ENCODE results near the gene HSPG2. TPM values are rescaled to one million over a fixed set of nuclear protein-coding genes. Genes with fewer than 3 reads are reported as not detected.

Gene HSPG2
- total RNA-seq, 1 experiment from 2014 or later = 171 TPM

DNA sequence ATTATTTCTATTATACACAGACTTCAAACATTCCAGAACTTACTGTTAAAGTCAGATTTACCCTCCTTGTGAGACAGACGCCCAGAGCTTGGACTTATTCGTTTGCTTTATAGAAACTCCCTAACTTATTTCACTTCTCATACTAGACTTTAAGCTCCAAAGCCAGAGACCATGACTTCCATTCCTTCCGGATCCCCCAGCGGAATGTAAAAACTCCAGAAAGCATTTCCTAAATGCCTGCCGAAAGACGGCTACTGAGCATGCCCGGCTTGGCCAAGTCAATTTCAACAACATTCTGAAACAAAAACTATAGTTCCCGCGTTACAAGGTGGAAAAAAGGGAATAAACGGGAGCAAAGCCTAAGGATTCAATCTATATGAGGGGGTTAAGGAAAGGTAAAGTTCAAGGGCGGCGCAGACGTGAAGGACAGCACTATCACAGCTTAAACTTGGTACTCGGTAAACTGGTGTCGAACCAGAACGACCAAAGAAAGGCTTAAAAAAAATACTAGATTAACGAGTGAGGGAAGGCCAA, 155.2 kb downstream of the HSPG2 start:
- in situ Hi-C loops (cut with HindIII; ENCODE audit: low pct_unique_long_range_greater_than_20kb, low sequenced_read_pairs) (no loop called here), intact Hi-C loops (cut with micrococcal nuclease; ENCODE audit: unreplicated experiment) (no loop called here)
- Histone ChIP-seq H3K27ac (ENCODE audit: low read length) (peak overlapping the region; percentile 94), H3K9me3 (ENCODE audit: control insufficient read depth, insufficient read depth, low read depth, low read length) (no peaks in the 10 kb centered on the region), H3K27me3 (ENCODE audit: control insufficient read depth, insufficient read depth, low read length) (no peaks in the 10 kb centered on the region), H3K4me3 (ENCODE audit: low read depth in 2 of 2, low read length in 2 of 2) (peak overlapping the region; percentile 74 to 99), H3K36me3 (ENCODE audit: control insufficient read depth, insufficient read depth, low read length) (no peaks in the 10 kb centered on the region), H3K4me1 (ENCODE audit: control insufficient read depth, insufficient read depth, low read length) (peaks cover 10% of the 10 kb centered on the region)
- no peak for DNase-seq (ENCODE audit: low read depth, low spot score)
- TF ChIP-seq POLR2AphosphoS5 (IDR thresholded peaks at IDR 0.05; ENCODE audit: low read depth, low read length) (no peak), SIN3A (IDR thresholded peaks at IDR 0.05; ENCODE audit: borderline replicate concordance, insufficient read depth, low read depth, low read length) (0 out of 2 replicates have a peak, but pooled peaks have one; percentile 46)
- BruUV-seq (replicated peaks) = no TSS peak
- CTCF ChIA-PET = interaction anchor here (0.5 to 0.7 kb wide), 2 partner anchors 28 to 30 kb away, joined by 3 read pairs; no protein-coding TSS in a partner anchor
- POLR2A ChIA-PET = no interaction called here
- no peak for ATAC-seq

DNA sequence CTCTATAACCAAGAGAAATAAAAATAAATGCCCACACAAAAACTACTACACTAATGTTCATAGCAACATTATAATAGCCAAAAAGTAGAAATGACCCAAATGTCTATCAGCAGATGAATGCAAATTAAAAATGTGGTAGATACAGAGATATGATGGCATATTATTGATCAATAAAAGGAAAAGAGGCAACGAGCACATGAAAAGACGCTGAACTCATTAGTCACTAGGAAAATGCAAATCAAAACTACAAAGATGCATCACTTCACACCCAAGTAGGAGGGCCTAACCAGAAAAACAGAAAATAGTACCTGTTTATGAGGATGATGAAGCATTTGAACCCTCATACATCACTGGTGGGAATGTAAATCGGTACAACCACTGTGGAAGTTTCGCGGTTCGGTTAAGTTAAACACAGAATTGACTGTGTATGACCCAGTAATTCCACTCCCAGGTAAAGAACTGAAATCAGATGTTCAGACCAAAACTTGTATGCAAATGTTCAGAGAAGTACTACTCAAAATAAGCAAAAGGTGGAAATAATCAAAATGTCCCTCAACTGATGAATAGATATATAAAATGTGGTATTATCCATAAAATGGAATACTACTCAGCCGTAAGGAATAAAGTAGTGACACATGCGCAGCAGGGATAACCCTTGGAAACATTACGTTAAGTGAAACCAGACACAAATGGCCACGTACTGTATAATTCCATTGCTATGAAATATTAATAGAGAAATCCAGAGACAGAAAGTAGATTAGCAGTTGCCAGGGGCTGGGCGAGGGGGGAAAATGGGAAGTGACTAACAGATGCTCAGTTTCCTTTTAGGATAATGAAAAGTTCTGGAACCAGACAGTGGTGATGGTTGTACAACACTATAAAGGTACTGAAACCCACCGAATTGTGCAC, 157.2 kb downstream of the HSPG2 start:
- DNase-seq (ENCODE audit: low read depth, low spot score) (no peak), ATAC-seq (no peak)
- TF ChIP-seq, protein P1, sequence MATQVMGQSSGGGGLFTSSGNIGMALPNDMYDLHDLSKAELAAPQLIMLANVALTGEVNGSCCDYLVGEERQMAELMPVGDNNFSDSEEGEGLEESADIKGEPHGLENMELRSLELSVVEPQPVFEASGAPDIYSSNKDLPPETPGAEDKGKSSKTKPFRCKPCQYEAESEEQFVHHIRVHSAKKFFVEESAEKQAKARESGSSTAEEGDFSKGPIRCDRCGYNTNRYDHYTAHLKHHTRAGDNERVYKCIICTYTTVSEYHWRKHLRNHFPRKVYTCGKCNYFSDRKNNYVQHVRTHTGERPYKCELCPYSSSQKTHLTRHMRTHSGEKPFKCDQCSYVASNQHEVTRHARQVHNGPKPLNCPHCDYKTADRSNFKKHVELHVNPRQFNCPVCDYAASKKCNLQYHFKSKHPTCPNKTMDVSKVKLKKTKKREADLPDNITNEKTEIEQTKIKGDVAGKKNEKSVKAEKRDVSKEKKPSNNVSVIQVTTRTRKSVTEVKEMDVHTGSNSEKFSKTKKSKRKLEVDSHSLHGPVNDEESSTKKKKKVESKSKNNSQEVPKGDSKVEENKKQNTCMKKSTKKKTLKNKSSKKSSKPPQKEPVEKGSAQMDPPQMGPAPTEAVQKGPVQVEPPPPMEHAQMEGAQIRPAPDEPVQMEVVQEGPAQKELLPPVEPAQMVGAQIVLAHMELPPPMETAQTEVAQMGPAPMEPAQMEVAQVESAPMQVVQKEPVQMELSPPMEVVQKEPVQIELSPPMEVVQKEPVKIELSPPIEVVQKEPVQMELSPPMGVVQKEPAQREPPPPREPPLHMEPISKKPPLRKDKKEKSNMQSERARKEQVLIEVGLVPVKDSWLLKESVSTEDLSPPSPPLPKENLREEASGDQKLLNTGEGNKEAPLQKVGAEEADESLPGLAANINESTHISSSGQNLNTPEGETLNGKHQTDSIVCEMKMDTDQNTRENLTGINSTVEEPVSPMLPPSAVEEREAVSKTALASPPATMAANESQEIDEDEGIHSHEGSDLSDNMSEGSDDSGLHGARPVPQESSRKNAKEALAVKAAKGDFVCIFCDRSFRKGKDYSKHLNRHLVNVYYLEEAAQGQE (IDR thresholded peaks at IDR 0.05; ENCODE audit: insufficient read depth in 1 of 2, low read depth in 2 of 2, low read length in 1 of 2) = no peak
- TF ChIP-seq SIN3A (IDR thresholded peaks at IDR 0.05; ENCODE audit: borderline replicate concordance, insufficient read depth, low read depth, low read length) (no peak), TCF7L2 (IDR thresholded peaks at IDR 0.05; ENCODE audit: low read depth, low read length) (no peak), POLR2AphosphoS5 (IDR thresholded peaks at IDR 0.05; ENCODE audit: low read depth, low read length) (no peak)
- TF ChIP-seq, protein P2, sequence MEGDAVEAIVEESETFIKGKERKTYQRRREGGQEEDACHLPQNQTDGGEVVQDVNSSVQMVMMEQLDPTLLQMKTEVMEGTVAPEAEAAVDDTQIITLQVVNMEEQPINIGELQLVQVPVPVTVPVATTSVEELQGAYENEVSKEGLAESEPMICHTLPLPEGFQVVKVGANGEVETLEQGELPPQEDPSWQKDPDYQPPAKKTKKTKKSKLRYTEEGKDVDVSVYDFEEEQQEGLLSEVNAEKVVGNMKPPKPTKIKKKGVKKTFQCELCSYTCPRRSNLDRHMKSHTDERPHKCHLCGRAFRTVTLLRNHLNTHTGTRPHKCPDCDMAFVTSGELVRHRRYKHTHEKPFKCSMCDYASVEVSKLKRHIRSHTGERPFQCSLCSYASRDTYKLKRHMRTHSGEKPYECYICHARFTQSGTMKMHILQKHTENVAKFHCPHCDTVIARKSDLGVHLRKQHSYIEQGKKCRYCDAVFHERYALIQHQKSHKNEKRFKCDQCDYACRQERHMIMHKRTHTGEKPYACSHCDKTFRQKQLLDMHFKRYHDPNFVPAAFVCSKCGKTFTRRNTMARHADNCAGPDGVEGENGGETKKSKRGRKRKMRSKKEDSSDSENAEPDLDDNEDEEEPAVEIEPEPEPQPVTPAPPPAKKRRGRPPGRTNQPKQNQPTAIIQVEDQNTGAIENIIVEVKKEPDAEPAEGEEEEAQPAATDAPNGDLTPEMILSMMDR (IDR thresholded peaks at IDR 0.05) = no peak
- H3K36me3 ChIP-seq (ENCODE audit: control insufficient read depth, insufficient read depth, low read length) = no peaks in the 10 kb centered on the region
- CTCF ChIA-PET = no interaction called here
- H3K9me3 ChIP-seq (ENCODE audit: control insufficient read depth, insufficient read depth, low read depth, low read length) = no peaks in the 10 kb centered on the region
- H3K4me3 ChIP-seq (ENCODE audit: low read depth in 2 of 2, low read length in 2 of 2) = peak overlapping the region in 1 of 2 experiments; percentile 74; a peak in 1 of 4 replicates
- intact Hi-C loops (cut with micrococcal nuclease; ENCODE audit: unreplicated experiment) (no loop called here), in situ Hi-C loops (cut with HindIII; ENCODE audit: low pct_unique_long_range_greater_than_20kb, low sequenced_read_pairs) (no loop called here)
- H3K27me3 ChIP-seq (ENCODE audit: control insufficient read depth, insufficient read depth, low read length) = no peaks in the 10 kb centered on the region
- TSS peak; percentile 38 for BruUV-seq (replicated peaks)
- peaks cover 20% of the 10 kb centered on the region for H3K4me1 ChIP-seq (ENCODE audit: control insufficient read depth, insufficient read depth, low read length)
- H3K27ac ChIP-seq (ENCODE audit: low read length) = peak overlapping the region; percentile 58
- POLR2A ChIA-PET = no interaction called here

DNA sequence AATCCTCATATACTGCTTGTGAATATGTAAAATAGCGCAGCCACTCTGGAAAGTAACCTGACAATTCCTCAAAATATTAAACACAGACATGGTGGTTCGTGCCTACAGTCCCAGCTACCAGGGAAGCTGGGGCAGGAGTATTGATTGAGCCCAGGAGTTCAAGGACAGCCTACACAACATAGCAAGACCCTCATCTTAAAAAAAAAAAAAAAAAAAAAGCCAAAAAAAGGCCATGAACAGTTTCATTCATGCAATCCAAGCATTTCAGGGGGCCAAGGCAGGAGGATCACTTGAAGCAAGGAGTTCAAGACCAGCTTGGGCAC, 158.7 kb downstream of the HSPG2 start:
- CTCF ChIA-PET = no interaction called here
- no peak for DNase-seq (ENCODE audit: low read depth, low spot score)
- Histone ChIP-seq H3K4me1 (ENCODE audit: control insufficient read depth, insufficient read depth, low read length) (peaks cover 15% of the 10 kb centered on the region), H3K27ac (ENCODE audit: low read length) (no peak overlapping the region), H3K36me3 (ENCODE audit: control insufficient read depth, insufficient read depth, low read length) (no peaks in the 10 kb centered on the region), H3K4me3 (ENCODE audit: low read depth in 2 of 2, low read length in 2 of 2) (no peak overlapping the region), H3K27me3 (ENCODE audit: control insufficient read depth, insufficient read depth, low read length) (no peaks in the 10 kb centered on the region), H3K9me3 (ENCODE audit: control insufficient read depth, insufficient read depth, low read depth, low read length) (no peaks in the 10 kb centered on the region)
- POLR2A ChIA-PET = no interaction called here
- no peak for TF ChIP-seq SIN3A (IDR thresholded peaks at IDR 0.05; ENCODE audit: borderline replicate concordance, insufficient read depth, low read depth, low read length)
- TF ChIP-seq POLR2AphosphoS5 (IDR thresholded peaks at IDR 0.05; ENCODE audit: low read depth, low read length) = no peak
- TF ChIP-seq TCF7L2 (IDR thresholded peaks at IDR 0.05; ENCODE audit: low read depth, low read length) = no peak
- TF ChIP-seq, protein P1 (IDR thresholded peaks at IDR 0.05; ENCODE audit: insufficient read depth in 1 of 2, low read depth in 2 of 2, low read length in 1 of 2) = no peak
- TF ChIP-seq, protein P2 (IDR thresholded peaks at IDR 0.05) = no peak
- intact Hi-C loops (cut with micrococcal nuclease; ENCODE audit: unreplicated experiment) = no loop called here
- BruUV-seq (replicated peaks) = no TSS peak
- in situ Hi-C loops (cut with HindIII; ENCODE audit: low pct_unique_long_range_greater_than_20kb, low sequenced_read_pairs) = no loop called here
- ATAC-seq = no peak

All from Panc1 (cell line).